Stimulated activated CD4-positive, alpha-beta T cell treated with anti-CD3 and anti-CD28 coated beads, Interleukin-15, amount 100 ng/mL, for 1 hour (primary cell): ENCODE data around the gene ZG16.
"Not testable (repeated sequence)": the region's sequence is repeated elsewhere in the genome, so short reads cannot be mapped to it uniquely, and the experiment has no call there.

Experiments
- DNase-seq, 2 donors: peaks; one replicate each; pipeline ENCODE4 v3.0.0-alpha.2; 2020; ENCODE audit warnings: low read depth in 1 of 2, low spot score in 1 of 2

The ZG16 gene, protein sequence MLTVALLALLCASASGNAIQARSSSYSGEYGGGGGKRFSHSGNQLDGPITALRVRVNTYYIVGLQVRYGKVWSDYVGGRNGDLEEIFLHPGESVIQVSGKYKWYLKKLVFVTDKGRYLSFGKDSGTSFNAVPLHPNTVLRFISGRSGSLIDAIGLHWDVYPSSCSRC

DNA sequence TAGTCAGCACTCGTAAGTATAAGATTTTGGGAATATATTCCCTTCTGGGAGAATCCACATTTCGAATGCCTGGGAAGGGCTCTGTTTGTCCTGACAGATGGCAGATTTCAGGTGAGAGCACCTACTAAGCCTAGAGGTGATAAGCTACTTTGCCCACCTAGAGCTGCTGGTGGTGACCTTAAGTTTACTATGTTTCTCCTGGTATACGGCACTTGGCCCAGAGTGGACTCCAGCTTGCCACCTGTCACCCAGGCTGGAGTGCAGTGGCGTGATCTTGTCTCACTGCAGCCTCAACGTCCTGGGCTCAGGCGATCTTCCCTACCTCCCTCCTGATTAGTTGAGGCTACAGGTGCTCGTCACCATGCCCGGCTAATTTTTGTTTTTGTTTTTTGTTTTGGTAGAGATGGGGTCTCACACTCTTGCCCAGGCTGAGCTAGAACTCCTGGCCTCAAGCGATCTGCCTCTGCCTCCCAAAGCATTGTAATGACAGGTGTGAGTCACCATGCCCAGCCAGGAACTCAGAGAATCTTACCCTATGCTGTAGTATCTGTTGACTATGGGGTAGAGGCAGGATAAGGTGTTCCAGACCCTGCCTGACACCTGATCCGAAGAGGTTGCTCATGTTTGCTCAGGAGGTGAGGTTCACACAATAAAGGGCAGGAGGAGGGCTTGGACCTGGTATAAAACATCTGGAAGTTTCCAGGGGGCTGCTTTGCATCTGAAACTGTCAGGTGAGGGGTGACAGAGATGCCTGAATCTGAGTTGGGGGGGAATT lies at the start of gene ZG16:
Gene ZG16, plus strand, starts transcription at position 681 of the 775 bp plus-strand sequence. CDS start 1,011 bp downstream, outside the sequence.
- no peak for DNase-seq

DNA sequence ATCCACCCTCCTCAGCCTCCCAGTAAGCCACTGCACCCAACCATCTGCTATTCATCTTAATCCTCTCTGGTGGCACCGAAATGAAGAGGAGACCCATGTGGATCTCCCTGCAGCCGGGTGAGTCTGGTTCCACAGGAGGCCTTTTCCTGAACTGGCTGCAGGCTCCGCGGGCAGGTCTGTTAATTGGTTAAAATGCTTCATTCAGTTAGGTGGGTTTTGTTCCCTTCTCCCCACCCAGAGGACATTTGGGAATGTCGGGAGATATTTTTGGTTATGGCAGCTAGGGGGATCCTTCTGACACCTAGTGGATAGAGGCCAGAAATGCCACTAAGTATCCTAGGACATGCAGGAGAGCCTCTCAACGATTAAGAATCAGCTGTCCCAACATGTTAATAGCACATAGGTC lies 48.9 kb upstream of the ZG16 start:
- DNase-seq, result no peak

DNA sequence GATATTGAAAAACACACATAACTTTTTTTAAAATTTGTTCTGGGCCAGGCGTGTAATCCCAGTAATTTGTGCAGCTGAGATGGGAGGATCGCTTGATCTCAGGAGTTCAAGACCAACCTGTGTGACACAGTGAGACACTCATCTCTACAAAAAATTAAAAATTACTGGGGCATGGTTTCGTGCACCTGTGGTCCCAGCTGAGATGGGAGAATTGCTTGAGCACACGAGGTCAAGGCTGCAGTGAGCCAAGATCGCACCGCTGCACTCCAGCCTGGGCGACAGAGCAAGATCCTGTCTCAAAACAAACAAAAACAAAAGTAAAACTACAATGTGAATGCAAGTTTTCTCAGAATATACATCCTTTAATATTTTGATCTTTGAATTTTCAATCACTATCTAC lies 47.4 kb upstream of the ZG16 start:
- DNase-seq, result no peak

DNA sequence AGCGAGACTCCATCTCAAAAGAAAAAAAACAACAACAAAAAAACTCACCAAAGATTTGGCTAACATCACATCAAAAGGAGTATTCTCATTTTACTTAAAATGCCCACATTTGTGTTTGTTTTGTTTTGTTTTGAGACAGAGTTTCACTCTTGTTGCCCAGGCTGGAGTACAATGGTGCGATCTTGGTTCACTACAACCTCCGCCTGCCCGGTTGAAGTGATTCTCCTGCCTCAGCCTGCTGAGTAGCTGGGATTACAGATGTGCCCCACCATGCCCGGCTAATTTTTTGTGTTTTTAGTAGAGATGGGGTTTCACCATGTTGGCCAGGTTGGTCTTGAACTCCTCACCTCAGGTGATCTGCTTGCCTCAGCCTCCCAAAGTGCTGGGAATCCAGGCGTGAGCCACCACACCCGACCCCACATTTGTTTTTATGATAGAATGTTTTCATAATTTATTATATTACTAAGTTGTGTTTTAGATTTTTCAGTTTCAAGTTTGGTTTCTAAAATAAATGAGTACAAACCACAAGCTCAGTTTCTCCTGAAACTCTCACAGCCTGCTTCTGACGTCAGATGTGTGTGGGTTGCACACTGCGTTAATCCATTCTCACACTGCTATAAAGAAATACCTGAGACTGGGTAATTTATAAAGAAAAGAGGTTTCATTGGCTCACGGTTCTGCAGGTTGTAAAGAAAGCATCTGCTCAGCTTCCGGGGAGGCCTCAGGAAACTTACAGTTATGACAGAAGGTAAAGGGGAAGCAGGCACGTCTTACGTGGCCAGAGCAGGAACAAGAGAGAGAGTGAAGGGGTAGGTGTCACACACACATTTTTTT lies 46.1 kb upstream of the ZG16 start:
- DNase-seq, result peak in 1 of 2 donors; percentile 37

DNA sequence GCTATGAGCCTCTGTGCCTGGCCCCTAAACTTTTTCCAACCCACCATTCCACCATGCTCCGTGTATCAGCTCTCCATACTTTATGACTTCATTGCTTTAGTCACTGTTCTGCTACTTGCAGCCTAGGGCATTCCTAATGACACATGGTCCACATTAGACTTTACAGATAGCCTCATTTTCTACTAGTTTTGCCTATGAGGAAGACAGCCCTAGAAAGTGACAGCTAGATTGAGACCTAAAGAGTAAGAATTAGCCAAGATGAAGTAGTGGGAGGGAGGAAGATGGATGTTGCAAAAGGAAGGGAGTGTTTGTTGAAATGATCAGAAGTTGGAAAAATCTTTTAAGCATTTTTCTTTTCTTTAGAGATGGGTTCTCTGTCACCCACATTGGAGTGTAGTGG lies 43.3 kb upstream of the ZG16 start:
- no peak for DNase-seq

DNA sequence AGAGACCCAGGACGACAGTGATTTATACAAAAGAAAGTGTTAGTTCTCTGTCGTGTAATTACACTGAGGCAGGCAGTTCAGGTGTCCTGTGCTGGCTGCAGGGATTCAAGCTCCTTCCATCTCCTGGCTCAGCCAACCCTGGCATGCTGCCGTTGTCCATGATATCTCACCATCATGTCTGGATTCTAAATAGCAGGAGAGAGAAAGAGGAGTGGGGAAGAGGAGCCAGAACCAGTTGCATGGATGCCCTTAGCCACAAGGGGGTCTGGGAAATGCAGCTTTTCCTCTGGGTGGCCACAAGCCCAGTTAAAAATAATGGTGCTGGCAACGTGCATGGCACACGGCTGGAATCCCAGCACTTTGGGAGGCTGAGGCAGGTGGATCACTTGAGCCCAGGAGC lies 41.9 kb upstream of the ZG16 start:
- no peak for DNase-seq

DNA sequence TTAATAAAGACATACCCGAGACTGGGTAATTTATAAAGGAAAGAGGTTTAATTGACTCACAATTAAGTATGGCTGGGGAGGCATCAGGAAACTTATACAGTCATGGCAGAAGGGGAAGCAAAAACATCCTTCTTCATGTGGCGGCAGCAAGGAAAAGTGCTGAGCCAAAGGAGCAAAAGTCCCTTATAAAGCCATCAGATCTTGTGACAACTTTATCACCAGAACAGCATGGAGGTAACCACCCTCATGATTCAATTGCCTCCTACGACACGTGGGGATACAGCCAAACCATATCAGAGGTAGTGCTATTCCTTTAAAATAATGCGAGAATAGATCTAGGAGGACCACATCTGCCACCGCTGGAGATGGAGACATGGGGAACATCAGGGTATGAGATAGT lies 41.3 kb upstream of the ZG16 start:
- no peak for DNase-seq

DNA sequence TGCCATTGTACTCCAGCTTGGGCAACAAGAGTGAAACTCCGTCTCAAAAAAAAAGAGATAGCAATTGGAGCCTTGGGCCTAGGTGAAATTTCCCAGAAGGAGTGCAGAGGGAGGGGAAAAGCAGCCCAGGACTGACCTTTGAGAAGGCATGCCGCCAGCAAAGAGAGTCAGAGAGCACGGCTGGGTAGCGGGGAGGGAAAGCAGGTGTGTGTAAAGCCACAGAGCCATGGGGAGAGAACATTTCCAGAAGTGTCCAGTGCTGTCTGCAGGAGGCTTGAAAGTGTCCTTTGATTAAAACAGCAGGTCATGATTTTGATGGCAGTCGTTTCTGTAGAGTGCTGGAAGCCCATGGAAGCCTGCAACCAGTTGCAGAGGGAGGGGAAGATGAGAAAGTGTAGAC lies 40.3 kb upstream of the ZG16 start:
- DNase-seq, result no peak

DNA sequence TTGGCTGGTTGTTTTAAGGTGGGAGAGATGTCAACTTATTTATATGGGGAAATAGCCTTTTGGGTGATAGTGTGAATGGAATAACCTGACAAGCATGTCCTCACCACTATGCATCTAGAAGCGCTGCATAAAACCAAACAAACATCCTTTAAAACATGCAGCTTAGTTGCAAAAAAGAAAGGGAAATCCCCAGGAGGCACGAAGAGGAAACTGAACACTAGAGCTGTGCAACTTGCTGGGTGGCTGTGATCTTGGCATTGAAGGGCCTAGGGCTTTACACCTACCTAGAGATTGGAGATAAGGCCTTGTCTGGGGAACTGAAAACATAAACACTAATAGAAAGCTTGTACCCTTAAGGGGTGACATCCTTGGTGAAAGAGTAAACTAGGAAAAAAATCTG lies 39.5 kb upstream of the ZG16 start:
- DNase-seq, result no peak

DNA sequence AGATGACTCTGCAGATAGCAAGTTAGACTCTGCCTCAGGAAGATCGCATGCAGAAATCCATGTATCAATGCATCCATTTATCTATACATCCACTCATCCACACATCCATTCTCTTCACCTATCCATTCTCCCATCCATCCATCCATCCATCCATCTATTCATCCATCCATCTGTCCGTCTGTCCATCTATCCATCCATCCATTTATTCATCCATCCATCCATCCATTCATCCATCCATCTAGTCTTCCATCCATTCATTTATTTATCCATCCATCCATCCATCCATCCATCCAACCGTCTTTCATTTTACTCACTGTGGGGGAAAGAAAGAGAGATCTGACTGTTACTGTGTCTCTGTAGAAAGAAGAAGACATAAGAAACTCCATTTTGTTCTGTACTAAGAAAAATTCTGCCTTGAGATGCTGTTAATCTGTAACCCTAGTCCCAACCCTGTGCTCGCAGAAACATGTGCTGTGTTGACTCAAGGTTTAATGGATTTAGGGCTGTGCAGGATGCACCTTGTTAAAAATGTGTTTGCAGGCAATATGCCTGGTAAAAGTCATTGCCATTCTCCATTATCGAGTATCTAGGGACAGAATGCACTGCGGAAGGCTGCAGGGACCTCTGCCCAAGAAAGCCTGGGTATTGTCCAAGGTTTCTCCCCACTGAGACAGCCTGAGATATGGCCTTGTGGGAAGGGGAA lies 38.0 kb upstream of the ZG16 start:
- not testable (repeated sequence) for DNase-seq

DNA sequence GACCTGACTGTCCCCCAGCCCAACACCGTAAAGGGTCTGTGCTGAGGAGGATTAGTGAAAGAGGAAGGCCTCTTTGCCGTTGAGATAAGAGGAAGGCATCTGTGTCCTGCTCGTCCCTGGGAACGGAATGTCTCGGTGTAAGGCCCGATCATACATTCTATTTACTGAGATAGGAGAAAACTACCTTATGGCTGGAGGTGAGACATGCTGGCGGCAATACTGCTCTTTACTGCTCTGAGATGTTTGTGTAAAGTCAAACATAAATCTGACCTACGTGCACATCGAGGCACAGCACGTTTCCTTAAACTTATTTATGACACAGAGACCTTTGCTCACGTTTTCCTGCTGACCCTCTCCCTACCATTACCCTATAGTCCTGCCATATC lies 37.4 kb upstream of the ZG16 start:
- not testable (repeated sequence) for DNase-seq

DNA sequence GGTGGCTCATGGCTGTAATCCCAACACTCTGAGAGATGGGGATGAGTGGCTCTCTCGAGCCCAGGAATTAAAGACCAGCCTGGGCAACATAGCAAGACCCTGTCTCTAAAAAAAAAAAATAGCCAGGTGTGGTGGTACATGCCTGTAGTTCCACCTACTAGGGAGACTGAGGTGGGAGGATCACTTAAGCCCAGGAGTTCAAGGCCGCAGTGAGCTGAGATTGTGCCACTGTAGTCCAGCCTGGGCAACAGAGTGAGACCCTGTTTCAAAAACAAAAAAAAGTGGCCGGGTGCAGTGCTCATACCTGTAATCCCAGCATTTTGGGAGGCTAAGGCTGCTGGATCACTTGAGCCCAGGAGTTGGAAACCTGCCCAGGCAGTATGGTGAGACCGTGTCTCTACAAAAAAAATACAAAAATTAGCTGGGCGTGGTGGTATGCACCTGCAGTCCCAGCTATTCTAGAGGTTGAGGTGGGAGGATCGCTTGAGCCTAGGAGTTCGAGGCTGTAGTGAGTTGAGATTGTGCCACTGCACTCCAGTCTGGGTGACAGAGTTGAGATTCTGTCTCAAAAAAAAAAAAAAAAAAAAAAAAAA lies 35.3 kb upstream of the ZG16 start:
- no peak for DNase-seq

DNA sequence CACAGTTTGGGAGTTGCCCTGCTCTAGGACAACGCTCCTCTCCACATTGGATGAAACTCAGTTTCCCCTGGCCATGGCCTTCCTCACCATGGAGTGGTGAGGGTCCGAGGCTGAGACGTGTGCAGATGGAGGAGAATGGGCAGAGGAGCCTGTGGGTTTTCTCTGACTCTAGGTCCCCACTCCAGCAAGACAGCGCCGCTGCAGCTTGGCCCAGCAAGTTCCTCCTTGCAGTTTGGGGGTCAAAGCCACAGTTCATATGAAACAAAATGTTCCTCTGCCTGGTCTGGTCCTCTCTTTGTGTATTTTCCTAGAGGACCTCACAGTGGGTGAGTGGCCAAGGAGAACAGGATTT lies 34.6 kb upstream of the ZG16 start:
- no peak for DNase-seq

DNA sequence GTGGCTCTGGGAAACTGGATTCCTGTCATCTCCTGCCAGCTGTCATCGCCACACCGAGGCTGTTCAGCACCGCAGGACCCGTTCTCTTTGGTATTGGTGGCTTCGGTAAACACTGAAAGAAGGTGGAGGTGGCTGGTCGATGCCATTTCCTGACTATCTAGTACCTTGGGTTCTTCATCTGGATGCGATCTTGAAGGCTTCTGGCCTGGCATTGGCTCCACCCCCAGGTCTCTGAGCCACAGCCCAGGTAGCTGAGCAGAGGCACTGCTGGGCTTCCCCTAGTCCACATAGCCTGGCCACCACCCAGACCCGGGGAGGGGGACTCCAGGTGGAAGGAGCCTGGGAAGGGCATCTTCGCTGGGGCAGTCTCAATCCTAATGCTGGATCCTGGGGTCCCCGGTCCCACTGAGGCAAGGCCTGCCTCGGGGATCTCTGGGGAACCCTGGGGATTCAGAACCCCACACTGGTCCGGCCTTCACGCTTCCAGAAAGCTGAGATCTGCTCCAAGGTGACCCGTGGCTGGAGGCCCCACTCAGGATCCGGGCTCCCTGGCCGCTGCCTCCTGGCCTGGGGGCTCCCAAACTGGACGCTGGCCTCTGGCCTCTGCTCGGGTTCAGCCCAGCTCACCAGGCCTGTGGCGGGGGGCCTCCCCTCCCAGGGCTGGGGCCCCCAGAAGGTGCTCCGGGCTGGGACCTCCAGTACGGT lies 34.1 kb upstream of the ZG16 start:
- DNase-seq, result no peak

DNA sequence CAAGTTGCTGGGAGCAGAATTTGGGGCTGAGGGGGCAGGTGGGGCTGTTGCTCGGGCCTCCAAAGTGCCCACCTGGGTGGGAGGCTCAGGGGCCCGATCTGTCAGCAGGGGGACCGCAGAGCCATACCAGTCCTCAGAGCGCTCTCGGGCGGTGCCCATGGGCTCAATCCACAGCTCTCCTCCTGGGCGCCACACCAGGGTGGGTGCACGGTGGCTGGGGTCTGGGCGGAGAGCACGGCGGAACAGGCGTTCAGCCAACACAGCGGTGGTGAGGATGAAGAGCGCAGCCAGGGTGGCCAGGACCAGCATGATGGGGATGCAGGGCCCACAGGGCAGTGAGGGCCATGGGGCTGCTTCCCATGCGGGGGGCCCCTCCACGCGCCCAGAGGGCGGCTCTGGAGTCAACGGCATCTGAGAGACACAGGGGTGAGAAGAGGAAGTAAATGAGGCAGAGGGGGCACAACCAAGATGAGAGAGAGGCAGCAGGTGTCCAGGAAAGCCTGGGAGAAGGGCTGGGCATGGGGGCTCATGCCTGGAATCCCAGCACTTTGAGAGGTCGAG lies 33.4 kb upstream of the ZG16 start:
- no peak for DNase-seq

DNA sequence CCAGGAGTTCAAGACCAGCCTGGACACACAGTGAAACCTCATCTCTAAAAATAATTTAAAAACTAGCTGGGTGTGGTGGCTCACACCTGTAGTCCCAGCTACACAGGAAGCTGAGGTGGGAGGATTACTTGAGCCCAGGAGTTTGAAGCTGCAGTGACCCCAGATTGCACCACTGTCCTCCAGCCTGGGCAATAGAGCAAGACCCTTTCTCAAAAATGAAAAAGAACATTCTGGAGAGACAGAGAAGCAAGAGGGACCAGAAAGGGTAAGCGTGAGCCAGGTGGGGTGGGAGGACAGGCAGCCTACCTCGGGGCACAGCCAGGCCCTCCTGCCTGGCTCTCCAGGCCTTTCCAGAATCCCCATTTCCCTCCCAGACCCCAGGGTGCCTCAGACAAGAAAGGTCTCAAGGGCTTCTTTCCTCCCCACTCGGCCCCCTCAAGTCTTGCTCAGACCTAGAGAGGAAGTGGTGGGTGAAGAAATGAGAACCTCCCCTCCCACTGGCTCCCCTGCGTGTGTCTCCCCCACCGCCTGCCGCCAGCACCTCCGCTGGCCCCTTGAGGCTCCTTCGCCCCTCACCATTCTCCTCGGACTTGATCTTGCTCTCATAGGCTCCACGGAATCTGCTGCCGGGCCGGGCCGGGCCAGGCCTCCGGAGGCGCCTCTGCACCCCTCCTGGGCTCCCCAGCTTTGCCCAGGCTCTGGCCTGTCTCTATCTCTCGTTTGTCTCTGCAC lies 32.8 kb upstream of the ZG16 start:
- no peak for DNase-seq

DNA sequence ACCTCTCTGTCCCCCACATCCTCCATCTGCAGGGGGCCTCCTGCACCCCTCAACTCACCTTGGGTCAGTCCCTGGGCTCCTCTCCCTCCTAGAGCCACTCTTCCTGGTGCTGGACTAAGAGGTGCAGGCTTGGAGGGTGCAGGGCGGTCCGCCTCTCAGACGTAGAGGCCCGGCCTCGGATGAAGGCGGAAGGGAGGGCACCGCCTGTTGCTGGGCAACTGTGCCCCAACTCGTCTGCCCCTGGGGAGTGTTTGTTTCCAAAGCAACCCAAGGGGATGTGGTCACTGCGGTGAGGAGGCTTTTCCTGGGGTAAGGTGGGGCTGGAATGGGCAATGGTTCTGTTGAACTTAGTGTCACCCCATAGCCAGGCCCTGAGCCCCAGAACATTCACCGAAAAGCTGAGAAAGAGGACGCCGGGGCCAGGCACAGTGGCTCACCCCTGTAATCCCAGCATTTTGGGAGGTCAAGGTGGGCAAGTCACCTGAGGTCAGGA lies 32.2 kb upstream of the ZG16 start, which contains the start of gene C16orf54:
Gene C16orf54, minus strand, starts transcription at position 138 of the 493 bp plus-strand sequence. CDS start 1,039 bp downstream, outside the sequence.
- DNase-seq, result peak; percentile 50 to 87

DNA sequence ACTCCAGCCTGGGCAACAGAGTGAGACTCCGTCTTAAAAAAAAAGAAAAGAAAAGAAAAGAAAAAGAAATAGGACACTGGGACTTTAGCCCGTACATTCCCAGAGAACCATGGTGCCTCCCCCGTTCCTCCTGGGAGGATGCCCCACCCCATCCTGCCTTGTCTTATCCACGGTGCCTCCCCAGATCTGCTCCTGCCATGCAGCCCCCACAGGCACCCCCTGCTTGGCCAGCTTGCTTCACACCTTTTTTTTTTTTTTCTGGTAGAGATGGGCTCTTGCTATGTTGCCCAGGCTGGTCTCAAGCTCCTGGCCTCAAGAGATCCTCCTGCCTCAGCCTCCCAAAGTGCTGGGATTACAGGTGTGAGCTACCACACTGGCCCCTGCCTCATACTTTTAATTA lies 31.5 kb upstream of the ZG16 start:
- not testable (repeated sequence) for DNase-seq
